Naive thymus-derived CD4-positive, alpha-beta T cell (primary cell): ENCODE data around the gene CLEC20A. TPM values are rescaled to one million over a fixed set of nuclear protein-coding genes. Genes with fewer than 3 reads are reported as not detected.
A peak's percentile ranks its signal among the peaks of the same experiment; 100 is the strongest.

ENCODE experiments used
- ATAC-seq: fragments of 150-1000 bp; cut with Tn5 transposase; 2 replicates; pipeline ENCODE4 v1.10.0; 2021; ENCODE audit warnings: mild to moderate bottlenecking, moderate library complexity
- CTCF ChIA-PET: fragments of 350-600 bp; sonication (Branson Sonifier 250); formaldehyde crosslinking; loops from one replicate; lab custom pipeline; 2021; ENCODE audit warnings: antibody characterized with exemption; lab: Charles Lee
- POLR2A ChIA-PET: fragments of 350-600 bp; sonication (Branson Sonifier 250); formaldehyde crosslinking; loops from one replicate; lab custom pipeline; 2021; ENCODE audit warnings: antibody characterized with exemption, inconsistent platforms; lab: Charles Lee
- DNase-seq, 9 donors: peaks; one replicate each; pipeline versions ENCODE4 v3.0.0 to v3.0.0-alpha.2; 2020 to 2022; ENCODE audit warnings: mixed read lengths in 1 of 9
- H3K27ac ChIP-seq: one replicate; pipeline ENCODE4 v1.7.0; 2013; ENCODE audit warnings: mild to moderate bottlenecking, low read depth, low read length, moderate library complexity
- H3K27me3 ChIP-seq, 2 donors: one replicate each; pipeline ENCODE4 v1.7.0; 2013; ENCODE audit warnings: low read length in 2 of 2, mild to moderate bottlenecking in 2 of 2, moderate library complexity in 2 of 2; ENCODE audit not compliant: control insufficient read depth in 2 of 2, insufficient read depth in 2 of 2
- H3K36me3 ChIP-seq, 3 experiments: 1 replicate in 2 of 3; 2 replicates in 1 of 3; pipeline ENCODE4 v1.7.0; 2013; ENCODE audit warnings: low read length in 3 of 3, mild to moderate bottlenecking in 3 of 3, moderate library complexity in 1 of 3; ENCODE audit not compliant: insufficient read depth in 3 of 3, control insufficient read depth in 2 of 3
- H3K4me1 ChIP-seq, 2 donors: one replicate each; pipeline ENCODE4 v1.7.0; 2013; ENCODE audit warnings: low read length in 2 of 2, mild to moderate bottlenecking in 2 of 2, moderate library complexity in 1 of 2; ENCODE audit not compliant: control insufficient read depth in 2 of 2, insufficient read depth in 2 of 2
- H3K4me3 ChIP-seq: 2 replicates; pipeline ENCODE4 v1.7.0; 2013; ENCODE audit warnings: mild to moderate bottlenecking, low read length
- H3K9me3 ChIP-seq, 3 experiments: 1 replicate in 2 of 3; 2 replicates in 1 of 3; pipeline ENCODE4 v1.7.0; 2013; ENCODE audit warnings: low read length in 3 of 3; ENCODE audit not compliant: control insufficient read depth in 2 of 3
- H3K27ac Mint-ChIP-seq, 9 donors: one replicate each; pipeline ENCODE4 v1.8.0; 2020 to 2022; ENCODE audit warnings: mixed read lengths in 9 of 9, mild to moderate bottlenecking in 8 of 9, moderate library complexity in 5 of 9, inconsistent platforms in 2 of 9
- H3K27me3 Mint-ChIP-seq, 5 donors: one replicate each; pipeline ENCODE4 v1.8.0; 2021 to 2022; ENCODE audit warnings: mixed read lengths in 5 of 5, mild to moderate bottlenecking in 1 of 5
- H3K36me3 Mint-ChIP-seq, 5 donors: one replicate each; pipeline ENCODE4 v1.8.0; 2020 to 2022; ENCODE audit warnings: mixed read lengths in 5 of 5, mild to moderate bottlenecking in 3 of 5, inconsistent platforms in 1 of 5
- H3K4me1 Mint-ChIP-seq, 7 donors: one replicate each; pipeline ENCODE4 v1.8.0; 2020 to 2022; ENCODE audit warnings: mixed read lengths in 7 of 7, mild to moderate bottlenecking in 3 of 7, inconsistent platforms in 1 of 7
- H3K4me3 Mint-ChIP-seq, 10 donors: one replicate each; pipeline ENCODE4 v1.8.0; 2020 to 2022; ENCODE audit warnings: mild to moderate bottlenecking in 10 of 10, mixed read lengths in 10 of 10, moderate library complexity in 6 of 10, inconsistent platforms in 2 of 10
- H3K9me3 Mint-ChIP-seq, 11 donors: one replicate each; pipeline ENCODE4 v1.8.0; 2020 to 2022; ENCODE audit warnings: mixed read lengths in 11 of 11, mild to moderate bottlenecking in 4 of 11, inconsistent platforms in 1 of 11, moderate library complexity in 1 of 11
- intact Hi-C, 2 donors: fragments of 100-400 bp; cut with micrococcal nuclease; formaldehyde crosslinking; loops; one replicate each; pipeline ENCODE4 v1.15.1; 2023
- polyA plus RNA-seq, 2 donors: library from polyadenylated mRNA; unstranded; fragments of 300-500 nt; fragmentation: Illumina TruSeq; gene quantifications; one replicate each; pipeline ENCODE4 v1.2.3, GENCODE V29; 2021
- total RNA-seq, 6 experiments: library from RNA in 5 of 6; stranded (reverse) in 5 of 6; gene quantifications; 1 replicate in 5 of 6; 2 replicates in 1 of 6; pipeline ENCODE4 v1.2.3 and lab custom pipeline; 2021 to 2026

CLEC20A gene
- total and polyA plus RNA-seq, 7 experiments from 2014 or later: not detected

- ChIA-PET POLR2A (no interaction called here), CTCF (interaction anchor here (0.6 to 1.2 kb wide), 3 partner anchors 18 to 490 kb away, joined by 3 read pairs; no protein-coding TSS in a partner anchor)
- ATAC-seq: no peak
- Histone ChIP-seq H3K36me3 (no peaks in the 10 kb centered on the region), H3K27me3 (no peaks in the 10 kb centered on the region), H3K9me3 (no peaks in the 10 kb centered on the region), H3K4me3 (no peak overlapping the region), H3K27ac (no peak overlapping the region), H3K4me1 (peaks cover 0 to 6% of the 10 kb centered on the region in 2 donors)
- H3K4me1 Mint-ChIP-seq: peaks cover 0 to 9% (median 4%) of the 10 kb centered on the region in 7 donors
- no peak for DNase-seq
- H3K9me3 Mint-ChIP-seq: no peaks in the 10 kb centered on the region
- no peaks in the 10 kb centered on the region for H3K36me3 Mint-ChIP-seq
- peaks cover 0 to 2% (median 0%) of the 10 kb centered on the region in 5 donors for H3K27me3 Mint-ChIP-seq
- intact Hi-C loops: no loop called here
- H3K27ac Mint-ChIP-seq: no peak overlapping the region
- no peak overlapping the region for H3K4me3 Mint-ChIP-seq
These were observed 40.1 kb upstream of the CLEC20A start for GRCh38 chr1:178536844-178537371.

- H3K27ac Mint-ChIP-seq: no peak overlapping the region
- no peaks in the 10 kb centered on the region for H3K36me3 Mint-ChIP-seq
- ChIA-PET POLR2A (no interaction called here), CTCF (interaction anchor here (0.6 to 0.7 kb wide), 2 partner anchors 18 to 490 kb away, joined by 3 read pairs; no protein-coding TSS in a partner anchor)
- H3K9me3 Mint-ChIP-seq: no peaks in the 10 kb centered on the region
- H3K4me3 ChIP-seq: no peak overlapping the region
- peaks cover 0 to 2% (median 0%) of the 10 kb centered on the region in 5 donors for H3K27me3 Mint-ChIP-seq
- H3K27me3 ChIP-seq: no peaks in the 10 kb centered on the region
- no peak overlapping the region for H3K4me3 Mint-ChIP-seq
- no peaks in the 10 kb centered on the region for H3K9me3 ChIP-seq
- no peak overlapping the region for H3K27ac ChIP-seq
- H3K36me3 ChIP-seq: no peaks in the 10 kb centered on the region
- intact Hi-C loops: no loop called here
- H3K4me1 ChIP-seq: peaks cover 0 to 6% of the 10 kb centered on the region in 2 donors
- DNase-seq (no peak), ATAC-seq (no peak)
- H3K4me1 Mint-ChIP-seq: peaks cover 0 to 9% (median 4%) of the 10 kb centered on the region in 7 donors
These were observed 39.6 kb upstream of the CLEC20A start for GRCh38 chr1:178536329-178536728.

- Histone ChIP-seq H3K4me1 (peaks cover 0 to 6% of the 10 kb centered on the region in 2 donors), H3K36me3 (no peaks in the 10 kb centered on the region), H3K27me3 (no peaks in the 10 kb centered on the region), H3K27ac (no peak overlapping the region), H3K9me3 (no peaks in the 10 kb centered on the region), H3K4me3 (no peak overlapping the region)
- H3K4me1 Mint-ChIP-seq: peaks cover 0 to 4% (median 4%) of the 10 kb centered on the region in 7 donors
- ChIA-PET POLR2A (no interaction called here), CTCF (interaction anchor here (0.7 to 4.3 kb wide), 2 partner anchors 469 to 553 kb away, joined by 3 to 29 read pairs; no protein-coding TSS in a partner anchor)
- DNase-seq (no peak), ATAC-seq (no peak)
- intact Hi-C loops: loop anchor here in 1 of 2 donors (5.0 kb wide), 1 partner anchor 543 kb away; no protein-coding TSS in a partner anchor
- no peak overlapping the region for H3K4me3 Mint-ChIP-seq
- H3K36me3 Mint-ChIP-seq: no peaks in the 10 kb centered on the region
- H3K27ac Mint-ChIP-seq: no peak overlapping the region
- no peaks in the 10 kb centered on the region for H3K9me3 Mint-ChIP-seq
- H3K27me3 Mint-ChIP-seq: peaks cover 0 to 2% (median 0%) of the 10 kb centered on the region in 5 donors
These were observed 37.5 kb upstream of the CLEC20A start for GRCh38 chr1:178534137-178534868.

- ChIA-PET POLR2A (no interaction called here), CTCF (interaction anchor here (0.5 to 4.3 kb wide), 8 partner anchors 132 to 1319 kb away, joined by 3 to 29 read pairs (median 4); no protein-coding TSS in a partner anchor)
These were observed 36.6 kb upstream of the CLEC20A start for GRCh38 chr1:178533121-178533946.

DNA sequence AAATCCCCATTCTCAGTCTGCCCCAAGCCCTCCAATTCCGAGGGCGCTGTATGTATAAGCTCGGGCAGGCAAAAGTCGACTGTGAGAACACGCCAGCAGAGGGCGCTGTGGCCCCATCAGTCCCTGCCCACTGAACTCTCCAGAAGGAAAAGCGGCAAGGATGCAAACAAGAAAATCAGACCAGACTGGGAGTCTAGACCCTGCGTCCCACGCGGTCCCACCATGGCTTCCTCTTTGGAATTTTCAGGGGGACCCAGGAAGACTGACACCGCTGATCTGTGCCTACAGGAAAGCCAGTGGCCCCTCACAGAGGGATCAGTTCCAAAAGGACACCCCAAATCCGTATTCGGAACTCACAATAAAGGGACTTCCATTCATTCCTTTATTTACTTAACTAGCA is 35.6 kb upstream of the CLEC20A start:
- Mint-ChIP-seq H3K9me3 (no peaks in the 10 kb centered on the region), H3K27me3 (peaks cover 0 to 2% (median 0%) of the 10 kb centered on the region in 5 donors), H3K4me1 (peaks cover 0 to 4% (median 4%) of the 10 kb centered on the region in 7 donors), H3K36me3 (no peaks in the 10 kb centered on the region), H3K4me3 (peak overlapping the region in 1 of 10 donors; percentile 27), H3K27ac (no peak overlapping the region)
- peaks cover 0 to 6% of the 10 kb centered on the region in 2 donors for H3K4me1 ChIP-seq
- no peaks in the 10 kb centered on the region for H3K9me3 ChIP-seq
- H3K27ac ChIP-seq: no peak overlapping the region
- POLR2A ChIA-PET: interaction anchor here (0.5 kb wide), 1 partner anchor 198 kb away, joined by 4 read pairs; no protein-coding TSS in a partner anchor
- intact Hi-C loops: loop anchor here (1.0 to 5.0 kb wide), 7 partner anchors 10 to 837 kb away; no protein-coding TSS in a partner anchor
- peak; percentile 92 for ATAC-seq
- CTCF ChIA-PET: interaction anchor here (0.6 to 4.3 kb wide), 7 partner anchors 9 to 534 kb away, joined by 3 to 29 read pairs (median 5); no protein-coding TSS in a partner anchor
- peak; percentile 42 to 74 (median 63) for DNase-seq
- no peak overlapping the region for H3K4me3 ChIP-seq
- no peaks in the 10 kb centered on the region for H3K27me3 ChIP-seq
- no peaks in the 10 kb centered on the region for H3K36me3 ChIP-seq

More at GRCh38 chr1:178533121-178533946, 36.6 kb upstream of the CLEC20A start:
- Histone ChIP-seq H3K27me3 (no peaks in the 10 kb centered on the region), H3K4me3 (no peak overlapping the region), H3K4me1 (peaks cover 0 to 6% of the 10 kb centered on the region in 2 donors), H3K9me3 (no peaks in the 10 kb centered on the region), H3K36me3 (no peaks in the 10 kb centered on the region), H3K27ac (no peak overlapping the region)
- no peak for ATAC-seq
- no peak for DNase-seq
- intact Hi-C loops: loop anchor here (2.0 to 5.0 kb wide), 3 partner anchors 219 to 544 kb away; no protein-coding TSS in a partner anchor
- Mint-ChIP-seq H3K27ac (no peak overlapping the region), H3K4me1 (peaks cover 0 to 4% (median 4%) of the 10 kb centered on the region in 7 donors), H3K27me3 (peaks cover 0 to 2% (median 0%) of the 10 kb centered on the region in 5 donors), H3K4me3 (no peak overlapping the region), H3K36me3 (no peaks in the 10 kb centered on the region), H3K9me3 (no peaks in the 10 kb centered on the region)

DNA sequence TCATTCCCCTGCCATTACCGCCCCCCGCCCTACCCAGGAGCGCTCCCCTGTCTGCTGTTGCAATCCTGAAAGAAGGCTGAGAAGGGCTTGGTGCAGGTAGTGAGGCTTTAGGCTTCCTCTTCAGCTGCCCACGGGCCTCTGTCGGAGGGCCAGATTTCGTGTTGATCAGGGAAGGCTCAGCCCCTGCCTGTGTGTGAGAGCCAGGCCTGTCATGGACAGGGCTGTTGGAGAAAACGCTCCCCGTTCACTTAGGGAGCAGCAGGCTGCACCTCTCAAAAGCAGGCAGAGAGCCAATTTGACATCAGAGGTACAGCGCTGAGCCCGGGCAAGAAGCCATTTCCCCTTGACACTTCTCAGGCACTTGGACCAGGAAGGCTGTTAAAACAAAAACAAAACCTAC is 35.1 kb upstream of the CLEC20A start:
- Mint-ChIP-seq H3K4me3 (no peak overlapping the region), H3K27me3 (peaks cover 0 to 2% (median 0%) of the 10 kb centered on the region in 5 donors), H3K27ac (no peak overlapping the region), H3K4me1 (peaks cover 0 to 4% (median 4%) of the 10 kb centered on the region in 7 donors), H3K36me3 (no peaks in the 10 kb centered on the region), H3K9me3 (no peaks in the 10 kb centered on the region)
- ChIA-PET CTCF (interaction anchor here (0.6 to 4.3 kb wide), 7 partner anchors 10 to 535 kb away, joined by 3 to 29 read pairs (median 5); no protein-coding TSS in a partner anchor), POLR2A (no interaction called here)
- Histone ChIP-seq H3K27me3 (no peaks in the 10 kb centered on the region), H3K4me1 (peaks cover 0 to 6% of the 10 kb centered on the region in 2 donors), H3K9me3 (no peaks in the 10 kb centered on the region), H3K4me3 (no peak overlapping the region), H3K27ac (no peak overlapping the region), H3K36me3 (no peaks in the 10 kb centered on the region)
- DNase-seq: peak in 1 of 9 donors; percentile 6
- intact Hi-C loops: loop anchor here (1.0 to 5.0 kb wide), 7 partner anchors 10 to 837 kb away; no protein-coding TSS in a partner anchor
- ATAC-seq: peak; percentile 6
